Thymus (tissue), 11 donors: ENCODE results near the gene CCDC51. TPM values are rescaled to one million over a fixed set of nuclear protein-coding genes. Genes with fewer than 3 reads are reported as not detected.

Experiments used
- DNase-seq, 9 donors: peaks; one replicate each; pipeline ENCODE4 v3.0.0-alpha.2; 2013; ENCODE audit warnings: low spot score in 9 of 9, low read depth in 6 of 9, missing footprints in 1 of 9
- H3K27ac ChIP-seq, 2 donors: one replicate each; pipeline ENCODE4 v1.5.1; 2013; ENCODE audit warnings: control low read depth in 1 of 2, low read depth in 1 of 2, low read length in 1 of 2, mild to moderate bottlenecking in 1 of 2, moderate library complexity in 1 of 2
- H3K27me3 ChIP-seq, 2 donors: one replicate each; pipeline ENCODE4 v1.5.1; 2013; ENCODE audit warnings: low read length in 1 of 2; ENCODE audit not compliant: control insufficient read depth in 2 of 2, insufficient read depth in 1 of 2
- H3K36me3 ChIP-seq, 2 donors: one replicate each; pipeline ENCODE4 v1.5.1; 2013; ENCODE audit warnings: low read length in 1 of 2, mild to moderate bottlenecking in 1 of 2, moderate library complexity in 1 of 2; ENCODE audit not compliant: control insufficient read depth in 2 of 2, insufficient read depth in 2 of 2
- H3K4me1 ChIP-seq, 2 donors: one replicate each; pipeline ENCODE4 v1.5.1; 2013; ENCODE audit warnings: low read length in 2 of 2; ENCODE audit not compliant: control insufficient read depth in 2 of 2, insufficient read depth in 2 of 2
- H3K4me3 ChIP-seq, 2 donors: one replicate each; pipeline ENCODE4 v1.5.1; 2013; ENCODE audit warnings: low read length in 2 of 2, control low read depth in 1 of 2, mild to moderate bottlenecking in 1 of 2
- H3K9me3 ChIP-seq, 2 donors: one replicate each; pipeline ENCODE4 v1.5.1; 2013; ENCODE audit warnings: low read length in 1 of 2, mild to moderate bottlenecking in 1 of 2; ENCODE audit not compliant: control insufficient read depth in 2 of 2, insufficient read depth in 1 of 2
- WGBS: extraction: QIAGEN DNeasy Blood & Tissue Kit; methylation state at CpG from one replicate; pipeline ENCODE4 v1.1.7; 2013; 5-methylcytosine and 5-hydroxymethylcytosine counted together
- polyA plus RNA-seq: library from polyadenylated mRNA; stranded (reverse); fragments of 200-250 nt; gene quantifications from one replicate; pipeline ENCODE4 v1.2.3, GENCODE V29; 2013
- total RNA-seq: library from RNA; stranded (reverse); fragments of 120-200 nt; gene quantifications from one replicate; pipeline ENCODE4 v1.2.4, GENCODE V29; 2013
- donor health status: healthy.

CCDC51 gene
- total and polyA plus RNA-seq, 2 donors = 14.1 to 17.8 TPM

DNA sequence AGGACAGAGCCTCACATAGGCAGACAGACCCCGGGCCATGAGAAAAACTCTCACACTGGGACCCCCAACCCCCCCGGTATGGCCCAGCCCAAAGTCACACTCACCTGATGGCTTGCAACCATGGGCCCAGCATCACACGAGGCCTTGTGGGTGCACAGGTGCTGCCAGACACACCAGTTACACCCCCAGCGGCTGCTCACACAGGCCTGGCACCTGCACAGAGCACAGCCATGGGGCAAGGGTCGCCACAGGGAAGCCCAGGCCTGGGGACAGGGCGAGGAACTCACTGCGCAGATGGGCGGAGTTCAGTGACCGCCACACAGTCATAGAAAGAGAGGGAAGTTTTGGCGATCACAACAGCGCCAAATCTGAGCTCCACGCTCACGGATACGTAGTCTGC lies 19.4 kb downstream of the CCDC51 start:
- peaks cover 0 to 11% of the 10 kb centered on the region in 2 donors for H3K4me1 ChIP-seq
- no peaks in the 10 kb centered on the region for H3K9me3 ChIP-seq
- WGBS = 94% methylated on average over 14 of the region's 14 CpGs
- DNase-seq = no peak
- H3K36me3 ChIP-seq = peaks cover 0 to 4% of the 10 kb centered on the region in 2 donors
- no peak overlapping the region for H3K27ac ChIP-seq
- H3K4me3 ChIP-seq = no peak overlapping the region
- no peaks in the 10 kb centered on the region for H3K27me3 ChIP-seq

DNA sequence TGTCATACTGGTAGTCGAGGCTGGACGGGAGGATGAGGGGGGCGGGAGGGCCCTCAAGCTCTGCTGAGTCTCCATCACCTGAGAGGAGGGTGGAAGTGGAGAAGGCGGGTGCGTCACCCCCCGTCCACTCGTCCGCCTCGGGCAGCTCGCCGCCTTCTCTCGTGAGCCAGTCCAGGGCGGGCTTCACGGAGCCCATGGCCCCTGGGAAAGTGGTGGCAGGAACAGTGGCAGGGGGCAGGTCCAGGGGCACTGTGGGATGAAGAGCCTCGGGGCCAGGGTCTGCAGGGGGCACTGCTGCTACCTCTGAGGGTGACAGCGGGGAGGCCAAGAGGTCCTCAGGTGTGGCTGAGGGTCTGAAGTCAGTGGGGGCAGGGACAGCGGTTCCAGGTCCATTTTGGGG lies 20.3 kb downstream of the CCDC51 start:
- no peaks in the 10 kb centered on the region for H3K9me3 ChIP-seq
- H3K36me3 ChIP-seq = peaks cover 0 to 9% of the 10 kb centered on the region in 2 donors
- WGBS = 97% methylated on average over 17 of the region's 17 CpGs
- no peaks in the 10 kb centered on the region for H3K27me3 ChIP-seq
- no peak for DNase-seq
- peaks cover 0 to 7% of the 10 kb centered on the region in 2 donors for H3K4me1 ChIP-seq
- H3K27ac ChIP-seq = no peak overlapping the region
- no peak overlapping the region for H3K4me3 ChIP-seq

DNA sequence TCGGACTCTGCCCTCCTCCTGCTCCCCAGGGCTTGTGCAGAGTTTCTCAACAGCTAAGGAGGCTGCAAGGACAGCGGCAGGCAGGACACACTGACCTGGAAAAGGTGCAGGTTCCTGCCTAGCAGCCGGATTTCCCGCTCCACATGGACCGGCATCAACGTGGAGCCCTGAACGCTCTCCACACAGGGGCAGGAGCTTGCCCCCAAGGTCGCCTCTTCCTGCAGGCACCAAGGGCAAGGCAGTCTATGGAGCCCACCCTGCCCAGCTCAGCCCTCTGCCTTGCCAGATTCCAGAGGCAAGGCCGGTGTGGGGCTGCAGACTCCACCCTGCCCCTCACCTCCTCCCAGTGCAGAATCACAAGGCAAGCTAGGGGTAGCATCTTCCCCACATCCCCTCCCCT lies 20.8 kb downstream of the CCDC51 start:
- 96% methylated on average over 9 of the region's 9 CpGs for WGBS
- H3K4me3 ChIP-seq = no peak overlapping the region
- peaks cover 0 to 13% of the 10 kb centered on the region in 2 donors for H3K36me3 ChIP-seq
- peaks cover 0 to 7% of the 10 kb centered on the region in 2 donors for H3K4me1 ChIP-seq
- H3K27me3 ChIP-seq = no peaks in the 10 kb centered on the region
- no peak overlapping the region for H3K27ac ChIP-seq
- no peak for DNase-seq
- no peaks in the 10 kb centered on the region for H3K9me3 ChIP-seq

DNA sequence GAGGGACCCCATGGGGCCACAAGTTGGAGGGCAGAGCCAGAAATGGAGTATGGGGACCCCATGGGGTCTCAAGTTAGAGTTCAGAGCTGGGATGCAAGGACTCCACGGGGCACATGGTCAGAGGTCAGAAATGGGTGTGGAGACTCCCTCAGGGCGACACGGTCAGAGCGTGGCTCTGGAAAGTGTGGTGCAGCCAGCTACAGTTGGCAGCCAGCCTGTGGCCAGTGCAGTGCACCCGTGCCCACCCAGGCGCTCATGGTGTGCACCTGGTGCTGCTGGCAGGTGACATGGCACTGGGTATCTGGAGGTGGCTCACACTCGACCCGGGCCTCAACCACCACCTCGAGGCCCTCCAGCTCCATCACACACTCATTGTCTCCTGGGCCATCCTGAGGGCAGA lies 21.3 kb downstream of the CCDC51 start:
- no peak for DNase-seq
- no peaks in the 10 kb centered on the region for H3K27me3 ChIP-seq
- 98% methylated on average over 9 of the region's 9 CpGs for WGBS
- H3K9me3 ChIP-seq = no peaks in the 10 kb centered on the region
- no peak overlapping the region for H3K4me3 ChIP-seq
- H3K36me3 ChIP-seq = peaks cover 0 to 13% of the 10 kb centered on the region in 2 donors
- peaks cover 0 to 7% of the 10 kb centered on the region in 2 donors for H3K4me1 ChIP-seq
- H3K27ac ChIP-seq = no peak overlapping the region

DNA sequence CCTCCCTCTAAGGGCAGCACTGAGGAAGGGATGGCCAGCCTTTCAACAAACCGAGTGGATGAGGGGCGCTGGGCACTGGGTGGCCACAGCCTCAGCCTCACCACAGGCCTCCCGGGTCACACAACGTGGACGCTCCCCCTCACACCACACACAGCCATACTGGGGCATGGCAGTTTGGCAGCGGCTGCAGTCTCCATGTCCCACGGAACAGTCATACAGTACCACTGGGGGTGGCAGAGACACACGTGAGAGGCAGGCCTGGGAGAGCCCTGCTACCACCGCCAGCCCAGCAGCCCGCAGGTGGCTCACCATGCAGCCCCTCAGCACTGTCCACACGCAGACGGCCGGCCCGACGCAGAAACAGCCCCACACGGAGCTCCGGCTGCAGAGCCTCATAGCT lies 21.8 kb downstream of the CCDC51 start:
- DNase-seq = no peak
- WGBS = 98% methylated on average over 17 of the region's 17 CpGs
- Histone ChIP-seq H3K27ac (no peak overlapping the region), H3K4me3 (no peak overlapping the region), H3K27me3 (no peaks in the 10 kb centered on the region), H3K9me3 (no peaks in the 10 kb centered on the region), H3K36me3 (peaks cover 0 to 13% of the 10 kb centered on the region in 2 donors), H3K4me1 (peaks cover 0 to 7% of the 10 kb centered on the region in 2 donors)

DNA sequence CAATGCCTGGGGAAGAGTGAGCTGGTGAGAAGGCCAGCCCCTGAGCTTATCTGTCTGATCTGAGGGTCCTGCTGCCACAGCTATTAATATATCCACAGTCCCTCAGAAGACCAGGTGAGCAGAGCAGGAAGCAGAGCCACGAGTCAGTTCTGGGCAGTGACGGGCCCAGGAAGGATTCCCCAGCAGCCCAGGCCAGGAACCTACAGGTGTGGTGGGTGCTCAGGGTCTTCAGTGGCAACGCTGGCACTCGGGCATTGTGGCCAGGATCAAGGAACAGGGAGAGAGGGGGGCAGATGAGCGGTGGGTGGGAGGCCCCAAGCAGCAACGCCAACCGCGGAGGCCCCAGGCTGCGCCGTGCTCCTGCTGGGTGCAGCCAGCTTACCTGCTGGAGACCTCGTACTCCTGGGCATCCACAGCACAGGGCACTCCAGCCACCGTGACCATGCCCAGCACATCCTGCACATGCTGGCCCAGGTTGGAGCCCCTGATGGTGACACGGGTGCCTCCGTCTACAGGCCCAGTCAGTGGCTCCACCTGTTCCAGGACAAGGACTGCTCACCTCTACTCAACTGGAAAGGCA lies 22.3 kb downstream of the CCDC51 start:
- H3K36me3 ChIP-seq = peaks cover 0 to 17% of the 10 kb centered on the region in 2 donors
- no peak overlapping the region for H3K4me3 ChIP-seq
- no peaks in the 10 kb centered on the region for H3K9me3 ChIP-seq
- no peaks in the 10 kb centered on the region for H3K27me3 ChIP-seq
- no peak for DNase-seq
- 94% methylated on average over 14 of the region's 14 CpGs for WGBS
- peaks cover 0 to 7% of the 10 kb centered on the region in 2 donors for H3K4me1 ChIP-seq
- no peak overlapping the region for H3K27ac ChIP-seq

DNA sequence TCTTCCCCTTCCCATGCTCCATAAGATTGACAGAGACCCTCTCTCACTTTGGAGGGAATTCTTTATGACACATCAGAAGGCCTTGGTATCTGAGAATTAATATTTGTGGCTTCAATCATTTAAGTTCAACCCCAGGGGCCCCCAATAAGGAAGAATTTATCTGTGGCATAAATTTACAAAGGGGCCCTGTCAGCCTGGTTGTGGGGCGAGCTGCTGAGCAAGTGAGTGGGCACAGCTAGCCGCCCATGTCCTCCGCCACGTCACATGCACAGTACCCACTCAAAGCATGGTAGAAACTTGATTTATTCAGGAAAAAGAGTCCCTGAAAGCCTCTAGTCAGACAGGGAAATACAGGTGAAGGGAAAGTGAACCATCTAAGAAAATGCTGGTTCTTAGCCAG lies 23.4 kb downstream of the CCDC51 start:
- Histone ChIP-seq H3K9me3 (no peaks in the 10 kb centered on the region), H3K4me1 (no peaks in the 10 kb centered on the region), H3K36me3 (peaks cover 0 to 28% of the 10 kb centered on the region in 2 donors), H3K4me3 (no peak overlapping the region), H3K27ac (no peak overlapping the region), H3K27me3 (no peaks in the 10 kb centered on the region)
- DNase-seq = no peak
- WGBS = 95% methylated on average over 4 of the region's 4 CpGs

DNA sequence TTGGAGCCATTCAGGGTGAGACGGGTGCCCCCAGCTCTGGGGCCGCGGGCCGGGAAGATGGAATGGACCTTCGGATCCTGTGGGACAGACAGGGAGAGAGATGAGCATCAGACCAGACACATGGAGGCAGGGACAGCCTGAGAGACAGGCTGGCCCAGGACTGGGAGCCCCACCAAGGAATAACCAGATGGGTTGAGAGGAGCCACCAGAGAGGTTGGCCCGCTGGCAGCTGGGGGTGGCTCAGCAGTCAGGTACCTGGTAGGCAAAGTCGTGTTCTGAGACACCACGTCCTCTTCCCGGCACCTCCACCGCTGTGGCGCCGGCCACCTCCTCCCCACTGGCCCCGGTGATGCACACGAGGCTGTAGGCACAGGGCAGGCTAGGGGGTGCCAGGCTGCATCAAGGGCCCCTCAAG lies 23.8 kb downstream of the CCDC51 start:
- no peak for DNase-seq
- WGBS = 98% methylated on average over 14 of the region's 14 CpGs
- H3K27me3 ChIP-seq = no peaks in the 10 kb centered on the region
- no peaks in the 10 kb centered on the region for H3K4me1 ChIP-seq
- no peak overlapping the region for H3K27ac ChIP-seq
- H3K36me3 ChIP-seq = peaks cover 0 to 31% of the 10 kb centered on the region in 2 donors
- H3K4me3 ChIP-seq = no peak overlapping the region
- H3K9me3 ChIP-seq = no peaks in the 10 kb centered on the region

DNA sequence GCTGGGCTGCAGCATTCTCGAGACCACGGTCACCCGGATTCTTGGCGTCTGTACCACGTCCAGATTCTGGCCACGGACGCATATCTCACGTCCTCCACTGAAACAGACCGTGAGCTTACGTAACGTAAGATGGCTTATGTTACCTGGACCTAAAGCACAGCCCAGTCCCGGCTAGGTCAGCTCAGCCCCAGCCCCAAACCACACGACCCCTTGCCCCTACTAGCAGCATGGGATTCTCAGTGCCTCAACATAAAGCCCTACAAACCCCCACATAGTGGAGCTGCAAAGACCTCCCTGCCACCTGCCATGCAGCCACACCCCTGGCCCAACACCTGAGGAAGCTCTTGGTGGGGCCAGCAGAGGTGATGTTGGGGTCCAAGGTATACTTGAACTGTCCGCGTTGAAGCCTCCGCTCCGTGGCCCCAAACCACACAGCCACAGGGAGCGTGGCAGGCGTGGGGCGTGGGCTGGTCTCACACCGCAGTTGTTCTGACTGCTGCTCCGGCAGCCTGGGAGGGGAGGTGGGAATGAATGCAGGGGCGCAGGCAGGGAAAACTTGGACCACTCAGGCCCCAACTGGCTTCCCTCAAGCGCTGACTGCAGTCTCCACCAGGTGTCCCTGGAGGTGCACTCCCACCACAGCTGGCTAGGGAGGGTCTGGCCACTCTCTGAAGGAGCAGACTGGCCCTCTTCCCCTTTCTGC lies 24.5 kb downstream of the CCDC51 start:
- Histone ChIP-seq H3K27ac (no peak overlapping the region), H3K27me3 (no peaks in the 10 kb centered on the region), H3K4me1 (no peaks in the 10 kb centered on the region), H3K36me3 (peaks cover 0 to 32% of the 10 kb centered on the region in 2 donors), H3K9me3 (no peaks in the 10 kb centered on the region), H3K4me3 (no peak overlapping the region)
- DNase-seq = no peak
- 96% methylated on average over 24 of the region's 24 CpGs for WGBS
